Activated CD4-positive, alpha-beta T cell treated with anti-CD3 and anti-CD28 coated beads, Interleukin-2, amount 50 U/mL, for 4 hours (primary cell): ENCODE data around the gene TERB1.
"Not testable (repeated sequence)": the region's sequence is repeated elsewhere in the genome, so short reads cannot be mapped to it uniquely, and the experiment has no call there.

Source experiments
- DNase-seq, 2 experiments: peaks; one replicate each; pipeline ENCODE4 v3.0.0-alpha.2; 2020

The TERB1 gene

DNA sequence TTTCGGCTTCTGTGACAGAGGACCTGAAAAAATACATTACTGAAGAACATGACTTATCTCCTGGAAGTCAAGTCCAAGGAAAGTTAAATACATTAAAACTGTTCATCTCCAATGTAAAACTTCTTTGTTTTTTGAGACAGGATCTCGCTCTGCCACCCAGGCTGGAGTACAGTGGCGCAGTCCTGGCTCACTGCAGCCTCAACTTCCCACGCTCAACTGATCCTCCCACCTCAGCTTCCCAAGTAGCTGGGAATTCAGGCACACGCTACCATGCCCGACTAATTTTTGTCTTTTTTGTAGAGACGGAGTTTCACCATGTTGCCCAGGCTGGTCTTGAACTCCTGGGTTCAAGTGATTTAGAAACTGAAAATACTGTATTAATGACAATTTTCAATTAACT, 9.7 kb upstream of the TERB1 start:
- no peak for DNase-seq

DNA sequence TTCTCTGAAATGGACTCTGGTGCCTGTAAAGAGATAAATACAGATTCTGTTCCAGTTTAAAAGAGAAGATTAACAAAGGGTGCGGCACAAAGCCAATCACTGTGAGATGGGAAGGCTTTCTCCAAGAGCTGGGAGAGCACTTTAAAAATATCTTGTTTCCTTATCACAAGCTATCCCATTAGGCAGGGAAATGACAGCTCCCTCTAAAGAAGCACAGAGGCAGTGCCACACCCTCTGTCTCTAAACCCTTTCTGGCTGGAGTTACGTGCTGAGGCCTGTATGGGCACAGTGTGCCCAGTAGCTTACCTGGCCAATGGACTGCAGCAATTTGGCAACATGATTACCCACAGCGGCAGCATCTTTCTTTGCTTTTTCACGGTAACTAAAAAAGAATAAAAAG, 9.0 kb upstream of the TERB1 start:
- DNase-seq = no peak

DNA sequence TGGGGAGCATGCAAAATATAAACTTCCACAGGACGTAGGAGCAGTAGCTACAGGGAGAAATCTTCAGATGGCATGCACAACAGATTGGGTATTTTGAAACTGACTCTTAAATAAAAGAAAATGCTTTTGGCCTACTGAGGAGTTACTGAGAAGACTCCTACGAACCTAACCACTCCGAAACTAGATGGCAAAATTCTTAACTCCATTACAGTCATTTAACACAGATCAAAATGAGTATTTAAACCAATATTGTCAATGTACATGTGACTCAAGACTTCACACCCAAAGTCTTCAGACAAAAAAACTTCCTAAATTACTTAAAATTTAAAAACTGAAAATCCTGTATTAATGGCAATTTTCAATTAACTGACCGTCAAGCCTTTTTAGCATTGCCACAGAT, 8.4 kb upstream of the TERB1 start:
- DNase-seq = no peak

- DNase-seq = no peak
Observed at GRCh38 chr16:66802159-66802558, 775 bp upstream of the TERB1 start.

DNA sequence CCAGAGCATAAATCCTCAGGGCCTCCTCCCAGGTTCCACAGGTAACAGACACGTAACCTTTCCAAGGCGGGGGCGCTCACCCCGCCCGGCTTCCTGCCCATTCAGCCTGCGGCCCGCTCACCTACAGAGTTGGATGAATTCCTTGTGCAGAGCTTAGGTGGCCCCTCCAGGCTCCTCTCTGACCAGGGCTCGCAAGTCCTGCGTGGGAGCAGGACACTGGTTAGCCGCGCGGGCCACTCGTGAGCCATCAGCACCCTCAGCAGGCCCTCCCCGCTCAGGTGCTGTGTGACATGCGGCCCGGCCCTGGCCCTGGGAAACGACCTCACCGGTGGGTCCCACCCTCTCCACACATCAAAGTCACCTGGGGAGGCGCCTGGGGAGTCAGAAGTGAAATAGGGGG, 528 bp downstream of the TERB1 start:
- no peak for DNase-seq

DNA sequence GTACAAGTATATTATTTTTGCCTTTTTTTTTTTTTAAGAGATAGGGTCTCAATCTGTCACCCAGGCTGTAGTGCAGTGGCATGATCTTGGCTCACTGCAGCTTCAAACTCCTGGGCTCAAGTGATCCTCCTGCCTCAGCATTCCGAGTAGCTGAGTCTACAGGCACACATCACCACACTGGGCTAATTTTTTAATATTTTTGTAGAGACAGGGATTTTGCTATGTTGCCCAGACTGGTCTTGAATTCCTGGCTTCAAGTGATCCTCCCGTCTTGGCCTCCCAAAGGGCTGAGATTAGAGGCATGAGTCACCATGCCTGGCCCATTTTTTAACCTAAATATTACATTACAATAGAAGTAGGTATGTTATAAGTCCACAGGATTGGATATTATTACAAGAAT, 3.2 kb downstream of the TERB1 start:
- DNase-seq = no peak

GRCh38 chr16:66793984-66794383, 7.4 kb downstream of the TERB1 start:
- not testable (repeated sequence) for DNase-seq

GRCh38 chr16:66790130-66790733, 11.2 kb downstream of the TERB1 start:
- no peak for DNase-seq

- no peak for DNase-seq
Observed at GRCh38 chr16:66787427-66787826, 14.0 kb downstream of the TERB1 start.

GRCh38 chr16:66786551-66786950, 14.8 kb downstream of the TERB1 start:
- no peak for DNase-seq

DNA sequence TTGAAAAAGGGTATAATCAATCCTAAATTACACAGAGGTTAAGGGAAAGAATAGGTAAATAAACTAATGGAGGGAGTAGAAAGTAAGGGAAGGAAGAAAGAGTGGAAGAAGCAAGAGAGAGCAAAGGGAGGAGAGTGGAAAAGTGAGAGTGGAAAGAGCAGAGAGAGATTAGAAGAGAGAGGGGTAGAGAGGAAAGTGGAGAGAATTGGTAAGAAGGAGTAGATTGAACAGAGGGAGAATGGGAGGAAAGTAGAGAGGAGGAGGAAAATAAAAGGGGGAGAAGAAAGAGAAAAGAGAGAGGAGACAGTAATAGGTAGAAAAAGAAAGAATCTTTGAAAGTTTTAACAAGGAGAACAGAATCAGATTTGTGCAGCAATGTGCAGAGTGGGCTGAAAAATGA, 24.9 kb downstream of the TERB1 start:
- no peak for DNase-seq

DNA sequence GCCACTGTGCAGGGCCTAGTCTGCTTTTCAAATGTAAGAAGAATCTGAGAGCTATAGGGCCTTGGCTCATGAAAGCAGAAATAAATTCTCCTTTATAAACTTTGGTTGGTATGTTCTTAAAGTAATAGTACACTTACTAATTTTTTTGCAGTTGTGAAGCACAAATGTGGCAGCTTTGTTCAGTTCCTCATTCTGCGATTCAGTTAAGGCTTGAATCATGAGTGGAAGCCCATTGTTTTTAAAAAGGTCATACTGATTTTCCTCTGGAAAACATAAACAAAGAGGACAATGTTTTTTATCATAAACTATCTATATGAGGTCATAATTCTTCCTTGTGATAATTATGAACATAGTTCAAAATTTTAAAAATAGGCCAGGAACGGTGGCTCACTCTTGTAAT, 26.4 kb downstream of the TERB1 start:
- no peak for DNase-seq

DNA sequence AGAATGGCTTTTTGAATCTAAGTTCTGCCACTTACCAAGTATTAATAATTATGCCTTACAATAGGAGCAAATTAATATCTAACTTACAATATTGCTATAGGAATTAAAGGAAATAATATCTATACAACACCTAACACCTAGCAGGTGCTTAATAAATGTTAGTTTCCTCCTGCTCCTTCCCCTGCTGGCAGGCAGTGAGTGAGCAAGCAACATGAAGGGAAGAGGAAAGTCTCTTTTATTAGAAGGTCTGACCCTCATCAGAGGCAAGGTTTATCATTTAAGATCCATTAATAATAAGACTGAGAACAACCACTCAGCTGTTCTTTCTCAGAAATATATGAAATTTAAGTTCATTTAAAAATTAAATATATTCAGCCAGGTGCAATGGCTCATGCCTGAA, 43.3 kb downstream of the TERB1 start:
- DNase-seq = no peak

- no peak for DNase-seq
Observed at GRCh38 chr16:66754819-66755218, 46.6 kb downstream of the TERB1 start.

DNA sequence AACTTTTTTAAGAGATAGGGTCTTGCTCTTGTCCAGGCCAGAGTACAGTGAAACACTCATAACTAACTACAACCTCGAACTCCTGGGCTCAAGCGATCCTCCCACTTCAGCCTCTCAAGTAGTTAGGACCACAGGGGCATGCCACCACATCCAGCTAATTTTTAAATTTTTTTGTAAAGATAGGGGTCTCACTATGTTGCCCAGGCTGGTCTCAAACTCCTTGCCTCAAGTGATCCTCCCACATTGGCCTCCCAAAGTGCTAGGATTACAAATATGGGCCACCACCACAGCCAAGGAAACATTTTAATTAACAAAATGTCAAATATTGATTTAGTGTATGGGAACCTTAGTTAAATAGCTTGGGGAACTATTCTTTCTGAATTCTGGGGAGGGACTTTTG, 47.2 kb downstream of the TERB1 start:
- DNase-seq = no peak

DNA sequence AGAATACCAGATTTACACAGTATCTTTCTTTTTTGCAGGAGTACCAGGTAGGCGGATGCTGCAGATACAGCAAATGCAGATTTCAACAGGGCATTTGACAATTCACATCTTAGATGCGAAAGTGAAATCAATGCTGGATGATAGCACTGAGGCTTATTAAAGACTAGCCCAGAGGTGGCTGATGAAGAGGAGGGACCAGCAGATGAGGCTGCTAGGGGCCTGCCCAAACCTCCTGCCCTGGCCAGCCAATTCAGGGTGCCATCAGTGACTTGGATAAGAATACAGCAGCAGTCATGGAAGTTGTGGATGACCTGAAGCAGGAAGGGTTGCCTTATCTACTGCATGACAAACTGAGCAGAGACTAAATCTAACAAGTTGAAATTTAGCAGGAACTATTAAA, 48.4 kb downstream of the TERB1 start:
- DNase-seq = no peak

DNA sequence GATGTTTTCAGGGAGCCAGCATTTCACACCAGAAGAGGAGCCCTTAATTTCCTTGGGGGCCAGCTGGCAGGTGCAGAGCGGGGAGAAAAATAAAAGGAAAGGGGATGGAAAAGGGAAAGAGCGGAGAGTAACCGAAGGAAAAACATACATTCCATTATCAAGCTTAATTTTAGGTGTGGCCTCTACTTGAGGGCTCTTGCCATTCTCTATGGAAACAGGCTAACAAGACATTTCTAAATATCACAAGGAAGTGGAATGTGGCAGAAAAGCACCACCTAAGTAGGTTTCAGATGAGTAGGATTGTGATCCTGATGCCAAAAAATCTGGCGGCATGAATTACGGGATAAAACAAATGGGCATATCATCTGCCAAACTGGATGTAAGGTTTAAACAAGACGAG, 49.0 kb downstream of the TERB1 start:
- no peak for DNase-seq

DNA sequence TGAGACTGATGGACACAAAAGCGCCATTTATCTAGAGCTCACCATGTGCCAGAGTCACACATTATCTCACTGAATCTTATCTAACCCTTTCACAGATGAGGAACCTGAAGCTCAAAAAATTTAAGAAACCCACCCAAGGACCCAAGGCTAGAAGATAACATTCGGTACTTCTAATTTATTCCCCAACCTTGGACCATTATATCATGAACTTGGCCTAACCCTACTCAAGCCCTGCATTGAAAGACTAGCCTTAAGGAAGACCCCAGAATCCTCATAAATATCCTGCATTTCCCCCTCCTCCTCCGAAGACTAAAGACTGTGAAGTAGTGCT, 49.4 kb downstream of the TERB1 start:
- no peak for DNase-seq

GRCh38 chr16:66751303-66751991, 49.9 kb downstream of the TERB1 start, which contains the start of gene DYNC1LI2:
Gene DYNC1LI2 (minus strand): TSS chr16:66751609. CDS start chr16:66751591, 18 bp downstream.
- DNase-seq = peak; percentile 74 to 76

DNA sequence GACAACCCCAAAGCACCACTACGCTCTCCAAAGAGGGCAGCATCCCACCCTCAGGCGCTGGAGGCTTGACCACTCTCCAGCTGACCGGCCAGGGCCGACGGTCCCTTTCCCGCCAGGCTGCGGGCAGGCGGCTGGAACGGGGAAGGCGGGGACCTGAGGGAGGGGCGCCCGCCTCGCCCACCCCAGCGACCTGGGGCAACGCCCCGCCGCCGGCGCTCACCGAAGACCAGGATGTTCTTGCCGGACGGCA, 50.4 kb downstream of the TERB1 start:
- no peak for DNase-seq

GRCh38 chr16:66750279-66751052, 50.9 kb downstream of the TERB1 start:
- no peak for DNase-seq

GRCh38 chr16:66746682-66747081, 54.7 kb downstream of the TERB1 start:
- DNase-seq = no peak

GRCh38 chr16:66746048-66746447, 55.3 kb downstream of the TERB1 start:
- DNase-seq = no peak

- DNase-seq = no peak
Observed at GRCh38 chr16:66741950-66742808, 59.2 kb downstream of the TERB1 start.
